NCI-H2196 (cell line): ENCODE data around the gene CPA4.
"Not testable (repeated sequence)": the region's sequence is repeated elsewhere in the genome, so short reads cannot be mapped to it uniquely, and the experiment has no call there.

Source experiments
- DNase-seq: peaks from one replicate; lab custom pipeline; 2025; ENCODE audit not compliant: unreplicated experiment; lab: John Stamatoyannopoulos, UW

Gene CPA4

GRCh38 chr7:130301501-130302020 lies 8.6 kb downstream of the CPA4 start:
- DNase-seq = no peak

- no peak for DNase-seq
Observed at GRCh38 chr7:130302649-130303048, 9.7 kb downstream of the CPA4 start.

GRCh38 chr7:130303127-130303526 lies 10.2 kb downstream of the CPA4 start:
- DNase-seq = no peak

GRCh38 chr7:130303551-130303950 lies 10.6 kb downstream of the CPA4 start:
- no peak for DNase-seq

GRCh38 chr7:130303982-130304381 lies 11.0 kb downstream of the CPA4 start:
- DNase-seq = no peak

GRCh38 chr7:130304878-130305277 lies 11.9 kb downstream of the CPA4 start:
- no peak for DNase-seq

- no peak for DNase-seq
Observed at GRCh38 chr7:130305433-130306042, 12.6 kb downstream of the CPA4 start.

GRCh38 chr7:130309986-130310385 lies 17.0 kb downstream of the CPA4 start:
- no peak for DNase-seq

- no peak for DNase-seq
Observed at GRCh38 chr7:130314305-130314704, 21.3 kb downstream of the CPA4 start.

- no peak for DNase-seq
Observed at GRCh38 chr7:130319541-130319940, 26.6 kb downstream of the CPA4 start.

GRCh38 chr7:130321542-130322229 lies 28.7 kb downstream of the CPA4 start:
- DNase-seq = not testable (repeated sequence)

- DNase-seq = no peak
Observed at GRCh38 chr7:130322615-130323014, 29.7 kb downstream of the CPA4 start.

GRCh38 chr7:130324306-130324943 lies 31.5 kb downstream of the CPA4 start:
- DNase-seq = no peak

- DNase-seq = peak; percentile 8
Observed at GRCh38 chr7:130329681-130330080, 36.7 kb downstream of the CPA4 start.

- no peak for DNase-seq
Observed at GRCh38 chr7:130332259-130333053, 39.5 kb downstream of the CPA4 start.

- no peak for DNase-seq
Observed at GRCh38 chr7:130333832-130334231, 40.9 kb downstream of the CPA4 start.

GRCh38 chr7:130334274-130334673 lies 41.3 kb downstream of the CPA4 start:
- no peak for DNase-seq

- DNase-seq = no peak
Observed at GRCh38 chr7:130337410-130337971, 44.5 kb downstream of the CPA4 start.

- no peak for DNase-seq
Observed at GRCh38 chr7:130338233-130338632, 45.3 kb downstream of the CPA4 start.

- DNase-seq = no peak
Observed at GRCh38 chr7:130341882-130342281, 48.9 kb downstream of the CPA4 start.
